ENCODE results near the gene PDXK. TPM values are rescaled to one million over a fixed set of nuclear protein-coding genes. Genes with fewer than 3 reads are reported as not detected.
A peak's percentile ranks its signal among the peaks of the same experiment; 100 is the strongest.

The PDXK gene
- total RNA-seq, 2 donors from 2014 or later = 74.7 to 109 TPM

- DNase-seq (ENCODE audit: low spot score) = no peak
- intact Hi-C loops (cut with DNase I) = no loop called here
Measured at GRCh38 chr21:43769325-43769958, 50.5 kb downstream of the PDXK start.

DNA sequence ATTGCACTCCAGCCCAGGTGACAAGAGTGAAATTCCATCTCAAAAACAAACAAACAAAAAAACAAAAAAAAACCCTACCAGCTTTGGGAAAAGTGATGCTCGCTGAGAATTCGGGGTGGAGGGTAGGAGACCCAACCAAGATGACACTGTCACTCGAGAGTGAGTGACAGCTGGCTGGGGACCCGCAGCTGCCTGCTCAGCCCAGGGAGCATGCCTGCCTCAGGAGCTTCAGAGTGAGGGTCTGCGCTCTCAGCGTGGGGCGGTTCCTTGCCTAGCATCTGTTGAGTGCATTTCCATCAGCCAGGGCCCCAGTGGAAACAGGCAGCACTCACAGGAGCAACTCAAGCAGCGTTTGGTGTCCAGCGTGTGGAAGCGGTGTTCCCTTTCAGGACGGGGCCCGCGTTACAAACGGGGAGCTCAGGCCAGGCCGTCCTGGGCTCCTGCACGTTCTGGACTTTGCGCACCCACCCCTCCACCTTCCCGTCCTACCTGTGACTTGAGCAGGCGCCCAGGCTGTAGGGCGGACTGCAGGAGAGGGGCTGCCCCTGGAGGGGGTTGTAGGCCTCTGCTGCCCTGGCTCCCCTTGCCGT lies 51.2 kb downstream of the PDXK start:
- intact Hi-C loops (cut with DNase I) = no loop called here
- no peak for DNase-seq (ENCODE audit: low spot score)

DNA sequence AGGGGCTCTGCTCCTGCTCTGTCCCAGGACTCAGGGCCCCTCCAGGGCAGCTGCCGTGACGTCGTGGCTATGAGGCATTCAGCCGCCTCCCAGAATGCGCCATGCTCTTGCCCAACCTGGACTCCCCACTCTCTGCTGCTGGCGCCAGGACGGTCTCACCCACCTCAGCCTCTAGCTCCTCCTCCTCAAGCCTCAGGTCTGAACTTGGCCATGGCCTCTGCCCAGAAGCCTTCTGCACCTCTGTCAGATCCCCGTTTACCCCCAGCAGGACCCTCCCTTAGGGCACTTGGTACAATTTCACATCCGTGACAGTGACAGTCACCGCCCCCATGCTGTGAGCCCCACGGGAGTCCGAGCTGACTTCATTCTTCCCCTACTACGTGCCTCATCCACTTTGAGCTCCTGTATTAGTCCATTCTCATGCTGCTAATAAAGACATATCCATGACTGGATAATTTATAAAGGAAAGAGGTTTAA lies 52.3 kb downstream of the PDXK start:
- intact Hi-C loops (cut with DNase I) = no loop called here
- no peak for DNase-seq (ENCODE audit: low spot score)

DNA sequence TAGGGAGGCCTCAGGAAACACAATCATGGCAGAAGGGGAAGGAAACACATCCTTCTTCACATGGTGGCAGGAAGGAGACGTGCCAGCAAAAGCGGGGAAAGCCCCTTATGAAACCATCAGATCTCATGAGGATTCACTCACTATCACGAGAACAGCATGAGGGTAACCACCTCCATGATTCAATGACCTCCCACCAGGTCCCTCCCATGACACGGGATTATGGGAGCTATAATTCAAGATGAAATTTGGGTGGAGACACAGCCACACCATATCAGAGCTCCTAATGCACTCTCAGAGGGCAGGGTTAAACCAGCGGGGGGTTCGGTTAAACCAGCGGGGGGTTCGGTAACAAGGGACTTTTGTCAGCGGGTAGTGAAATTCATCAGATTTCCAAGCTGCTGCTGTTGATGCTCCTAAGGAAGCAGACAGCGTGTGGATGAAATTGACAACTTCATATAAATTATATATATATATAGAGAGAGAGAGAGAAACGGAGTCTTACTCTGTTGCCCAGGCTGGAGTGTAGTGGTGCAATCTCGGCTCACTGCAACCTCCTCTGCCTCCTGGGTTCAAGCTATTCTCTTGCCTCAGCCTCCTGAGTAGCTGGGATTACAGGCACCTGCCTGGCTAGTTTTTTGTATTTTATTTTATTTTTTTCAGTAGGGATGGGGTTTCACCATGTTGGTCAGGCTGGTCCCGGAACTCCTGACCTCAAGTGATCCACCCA lies 52.9 kb downstream of the PDXK start:
- no peak for DNase-seq (ENCODE audit: low spot score)
- intact Hi-C loops (cut with DNase I) = no loop called here

GRCh38 chr21:43772425-43772821 lies 53.5 kb downstream of the PDXK start:
- DNase-seq (ENCODE audit: low spot score) = no peak

GRCh38 chr21:43774163-43774562 lies 55.2 kb downstream of the PDXK start:
- intact Hi-C loops (cut with DNase I) = no loop called here
- no peak for DNase-seq (ENCODE audit: low spot score)

More at GRCh38 chr21:43772425-43772821, 53.5 kb downstream of the PDXK start:
- intact Hi-C loops (cut with DNase I) = no loop called here

DNA sequence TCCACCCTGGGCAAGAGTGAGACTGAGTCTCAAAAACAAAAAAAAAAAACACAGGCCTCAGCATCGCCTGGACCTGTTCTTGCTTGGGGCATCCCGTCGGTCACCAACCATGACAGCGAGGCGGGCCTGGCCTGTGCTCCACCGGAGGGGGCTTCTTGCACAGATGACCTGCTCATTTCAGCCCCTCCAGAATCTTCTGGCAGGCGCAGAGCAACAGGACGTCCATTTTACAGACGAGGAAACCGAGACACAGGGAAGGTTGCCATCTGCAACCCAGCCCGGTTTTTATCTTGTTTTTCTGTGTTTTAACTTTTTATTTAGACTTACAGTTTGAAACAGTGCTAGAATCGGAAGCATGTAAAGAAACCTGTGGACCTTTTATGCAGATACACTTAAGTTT lies 56.3 kb downstream of the PDXK start:
- intact Hi-C loops (cut with DNase I) = loop anchor here in 1 of 2 donors (5.0 kb wide), 1 partner anchor 53 kb away; no protein-coding TSS in a partner anchor
- no peak for DNase-seq (ENCODE audit: low spot score)

DNA sequence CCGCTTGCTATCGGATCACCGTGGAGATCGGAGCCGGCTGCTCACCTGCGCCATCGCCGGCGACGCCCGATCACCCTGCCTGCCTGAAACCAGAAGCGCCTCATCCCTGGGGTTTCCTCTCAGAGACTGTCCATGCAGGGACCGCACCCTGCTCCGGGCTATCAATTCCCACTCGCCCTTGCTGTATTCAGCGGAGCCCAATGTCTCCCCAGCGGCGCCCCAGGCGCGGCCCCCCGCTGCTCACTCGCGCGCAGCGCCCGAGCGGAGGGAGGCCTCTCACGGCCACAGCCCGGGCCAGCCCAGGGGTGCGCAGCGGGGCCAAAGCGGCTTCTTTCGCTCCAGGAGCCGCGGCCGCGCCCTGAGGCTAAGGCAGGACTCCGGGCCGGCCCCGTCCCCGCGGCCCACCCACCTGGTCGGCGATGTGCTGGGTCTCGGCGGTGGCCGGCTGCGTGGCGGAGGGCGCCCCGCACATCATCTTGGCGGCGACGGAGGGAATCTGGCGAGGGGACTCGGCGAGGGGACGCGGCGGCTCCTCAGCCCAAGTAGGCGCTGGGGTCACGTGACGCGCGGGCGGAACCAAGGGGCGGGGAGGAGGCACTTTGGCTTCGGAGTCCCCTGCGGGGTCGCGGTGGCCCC lies 57.0 kb downstream of the PDXK start, which contains the start of gene CSTB:
Gene CSTB, minus strand, starts transcription at position 514 of the 636 bp plus-strand sequence. Its CDS starts 39 bp downstream, at position 475.
- peak; percentile 96 for DNase-seq (ENCODE audit: low spot score)
- intact Hi-C loops (cut with DNase I) = loop anchor here in 1 of 2 donors (5.0 kb wide), 1 partner anchor 54 kb away; no protein-coding TSS in a partner anchor

GRCh38 chr21:43777953-43778352 lies 59.0 kb downstream of the PDXK start:
- intact Hi-C loops (cut with DNase I) = loop anchor here in 1 of 2 donors (5.0 kb wide), 1 partner anchor 56 kb away; no protein-coding TSS in a partner anchor

GRCh38 chr21:43778469-43779335 lies 59.8 kb downstream of the PDXK start:
- intact Hi-C loops (cut with DNase I) = loop anchor here in 1 of 2 donors (5.0 kb wide), 1 partner anchor 56 kb away; no protein-coding TSS in a partner anchor
- DNase-seq (ENCODE audit: low spot score) = no peak

More at GRCh38 chr21:43777953-43778352, 59.0 kb downstream of the PDXK start:
- DNase-seq (ENCODE audit: low spot score) = no peak

DNA sequence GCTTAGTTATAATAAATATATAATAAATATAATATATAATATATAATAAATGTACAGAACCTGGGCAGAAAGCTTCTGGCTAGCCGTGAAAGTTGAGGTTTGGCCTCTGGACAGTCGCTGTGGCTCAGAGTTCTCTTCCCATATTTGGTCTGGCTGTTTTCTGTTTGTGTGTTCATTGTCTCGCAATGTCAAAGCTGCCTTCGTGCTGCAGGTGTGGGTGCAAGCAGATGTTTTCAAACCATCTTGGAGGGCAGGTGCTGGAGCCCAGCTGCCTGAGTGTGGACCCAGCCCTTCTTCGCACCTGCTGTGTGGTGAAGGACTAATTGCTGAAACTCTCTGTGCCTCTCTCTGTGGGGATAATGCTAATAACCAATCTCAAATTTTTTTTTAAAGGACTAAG lies 60.7 kb downstream of the PDXK start:
- no peak for DNase-seq (ENCODE audit: low spot score)
- intact Hi-C loops (cut with DNase I) = loop anchor here (5.0 to 10.0 kb wide), 2 partner anchors 57 to 105 kb away; no protein-coding TSS in a partner anchor

DNA sequence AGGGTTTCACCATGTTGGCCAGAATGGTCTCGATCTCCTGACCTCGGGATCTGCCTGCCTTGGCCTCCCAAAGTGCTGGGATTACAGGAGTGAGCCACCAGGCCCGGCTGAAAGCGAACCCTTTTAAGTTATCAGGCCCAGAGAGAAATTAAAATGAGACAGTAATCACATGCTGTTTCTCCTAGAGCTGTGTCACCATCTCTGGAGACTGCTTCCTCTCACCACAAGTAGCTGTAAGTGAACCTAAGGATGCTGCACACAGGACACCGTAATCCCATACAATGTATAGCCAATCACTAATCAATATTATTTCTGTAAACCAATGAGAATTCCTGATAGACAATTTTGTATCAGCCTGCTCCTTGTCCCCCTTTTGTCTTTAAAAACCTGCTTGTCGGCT lies 62.9 kb downstream of the PDXK start:
- intact Hi-C loops (cut with DNase I) = loop anchor here in 1 of 2 donors (10.0 kb wide), 1 partner anchor 107 kb away; no protein-coding TSS in a partner anchor
- DNase-seq (ENCODE audit: low spot score) = no peak

DNA sequence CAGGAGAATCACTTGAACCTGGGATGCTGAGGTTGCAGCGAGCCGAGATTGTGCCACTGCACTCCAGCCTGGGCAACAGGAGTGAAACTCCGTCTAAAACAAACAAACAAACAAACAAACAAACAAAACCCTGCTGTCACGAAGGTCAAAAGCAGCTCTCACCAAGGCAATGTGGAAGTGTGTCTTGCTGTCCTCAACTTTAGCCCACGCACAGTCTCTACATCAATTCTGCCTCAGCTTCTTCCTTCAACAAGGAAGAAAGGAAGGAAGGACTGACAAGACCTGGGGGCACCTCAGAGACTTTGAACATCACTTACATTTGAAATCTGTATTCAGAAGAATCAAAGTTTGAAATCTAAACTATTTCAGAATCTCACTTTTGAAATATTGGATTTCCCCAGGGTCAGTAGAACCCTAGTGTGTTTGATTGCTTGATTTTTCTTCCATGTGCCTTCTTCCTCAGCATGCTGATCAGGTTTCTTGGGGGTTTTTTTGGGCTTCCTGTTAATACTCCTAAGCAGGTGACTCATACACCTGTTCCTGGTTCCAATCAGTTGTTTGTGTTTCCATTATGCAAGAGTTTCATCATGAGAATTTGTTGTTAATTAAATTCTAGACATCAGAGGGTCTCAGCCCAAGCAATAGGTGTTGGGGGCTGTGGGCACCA lies 63.6 kb downstream of the PDXK start:
- intact Hi-C loops (cut with DNase I) = loop anchor here in 1 of 2 donors (10.0 kb wide), 1 partner anchor 108 kb away; no protein-coding TSS in a partner anchor
- no peak for DNase-seq (ENCODE audit: low spot score)

GRCh38 chr21:43783098-43783700 lies 64.3 kb downstream of the PDXK start:
- no peak for DNase-seq (ENCODE audit: low spot score)
- intact Hi-C loops (cut with DNase I) = loop anchor here in 1 of 2 donors (10.0 kb wide), 1 partner anchor 108 kb away; no protein-coding TSS in a partner anchor

GRCh38 chr21:43785134-43785533 lies 66.2 kb downstream of the PDXK start:
- intact Hi-C loops (cut with DNase I) = loop anchor here in 1 of 2 donors (10.0 kb wide), 1 partner anchor 110 kb away; no protein-coding TSS in a partner anchor
- DNase-seq (ENCODE audit: low spot score) = no peak

- intact Hi-C loops (cut with DNase I) = loop anchor here in 1 of 2 donors (10.0 kb wide), 1 partner anchor 112 kb away; no protein-coding TSS in a partner anchor
- DNase-seq (ENCODE audit: low spot score) = no peak
Measured at GRCh38 chr21:43786300-43786806, 67.4 kb downstream of the PDXK start.

Data from posterior vena cava (tissue), 2 donors.